ENCODE results near the gene CSNK2A1. TPM values are rescaled to one million over a fixed set of nuclear protein-coding genes. Genes with fewer than 3 reads are reported as not detected.
"Not testable (repeated sequence)": the region's sequence is repeated elsewhere in the genome, so short reads cannot be mapped to it uniquely, and the experiment has no call there.

The CSNK2A1 gene
- total RNA-seq, 2 experiments from 2014 or later = 180 to 202 TPM

DNA sequence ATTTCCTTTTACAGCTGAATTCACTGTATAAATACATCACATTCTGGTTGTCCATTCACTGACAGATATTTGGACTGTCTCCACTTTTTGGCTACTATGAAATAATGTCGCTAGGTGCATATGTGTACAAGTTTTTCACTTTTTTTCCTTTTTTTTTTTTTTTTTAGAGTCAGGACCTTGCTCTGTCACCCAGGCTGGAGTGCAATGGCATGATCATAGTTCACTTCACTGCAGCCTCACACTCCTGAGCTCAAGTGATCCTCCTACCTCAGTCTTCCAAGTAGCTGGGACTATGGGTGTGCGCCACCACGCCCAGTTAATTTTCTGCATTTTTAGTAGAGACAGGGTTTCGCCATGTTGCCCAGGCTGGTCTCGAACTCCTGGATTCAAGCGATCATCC lies 13.3 kb downstream of the CSNK2A1 start:
- no peak for DNase-seq
- Mint-ChIP-seq H3K36me3 (peaks cover 63% of the 10 kb centered on the region), H3K9me3 (peaks cover 21% of the 10 kb centered on the region), H3K4me1 (peaks cover 42% of the 10 kb centered on the region), H3K27ac (peak overlapping the region; percentile 89), H3K27me3 (no peaks in the 10 kb centered on the region), H3K4me3 (no peak overlapping the region)

DNA sequence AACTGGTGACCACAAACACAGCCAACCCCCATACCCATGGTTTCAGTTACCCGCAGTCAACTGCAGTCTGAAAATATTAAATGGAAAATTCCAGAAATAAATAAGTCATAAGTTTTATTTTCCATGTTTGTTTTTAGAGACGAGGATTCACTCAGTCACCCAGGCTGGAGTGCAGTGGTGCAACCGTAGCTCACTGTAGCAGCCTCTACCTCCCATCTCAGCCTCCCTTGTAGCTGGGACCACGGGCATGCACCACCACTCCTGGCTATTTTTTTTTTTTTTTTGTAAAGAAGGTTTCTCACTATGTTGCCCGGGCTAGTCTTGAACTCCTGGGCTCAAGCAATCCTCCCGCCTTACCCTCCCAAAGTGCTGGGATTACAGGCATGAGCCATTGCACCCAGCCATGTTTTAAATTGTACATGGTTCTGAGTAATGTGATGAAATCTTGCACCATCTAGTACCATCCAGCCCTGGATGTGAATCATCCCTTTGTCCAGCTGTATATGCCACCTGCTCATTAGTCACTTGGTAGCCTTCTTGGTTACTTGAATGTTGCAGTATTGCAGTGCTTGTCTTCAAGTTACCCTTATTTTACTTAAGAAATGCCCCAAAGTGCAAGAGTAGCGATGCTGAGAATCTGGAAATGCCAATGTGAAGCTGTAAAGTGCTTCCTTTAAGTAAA lies 14.5 kb downstream of the CSNK2A1 start:
- peaks cover 32% of the 10 kb centered on the region for H3K4me1 Mint-ChIP-seq
- H3K27me3 Mint-ChIP-seq = no peaks in the 10 kb centered on the region
- H3K9me3 Mint-ChIP-seq = peaks cover 21% of the 10 kb centered on the region
- H3K4me3 Mint-ChIP-seq = no peak overlapping the region
- DNase-seq = no peak
- peaks cover 64% of the 10 kb centered on the region for H3K36me3 Mint-ChIP-seq
- H3K27ac Mint-ChIP-seq = peak overlapping the region; percentile 89

DNA sequence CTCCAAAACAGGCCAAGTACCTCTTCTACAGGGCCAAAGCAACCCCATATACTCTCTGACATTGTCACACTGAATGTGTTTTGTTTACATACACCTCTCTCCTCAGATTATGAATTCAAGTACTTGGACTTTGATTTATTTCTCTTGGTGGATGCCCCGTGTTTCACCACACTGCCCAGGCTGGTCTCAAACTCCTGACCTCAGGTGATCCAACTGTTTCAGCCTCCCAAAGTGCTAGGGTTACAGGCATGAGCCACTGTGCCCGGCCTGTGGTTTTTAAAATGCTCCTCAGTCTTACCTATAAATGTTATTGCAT lies 16.1 kb downstream of the CSNK2A1 start:
- H3K4me1 Mint-ChIP-seq = peaks cover 24% of the 10 kb centered on the region
- no peak overlapping the region for H3K4me3 Mint-ChIP-seq
- H3K27me3 Mint-ChIP-seq = no peaks in the 10 kb centered on the region
- no peak overlapping the region for H3K27ac Mint-ChIP-seq
- no peak for DNase-seq
- peaks cover 71% of the 10 kb centered on the region for H3K36me3 Mint-ChIP-seq
- peaks cover 21% of the 10 kb centered on the region for H3K9me3 Mint-ChIP-seq

DNA sequence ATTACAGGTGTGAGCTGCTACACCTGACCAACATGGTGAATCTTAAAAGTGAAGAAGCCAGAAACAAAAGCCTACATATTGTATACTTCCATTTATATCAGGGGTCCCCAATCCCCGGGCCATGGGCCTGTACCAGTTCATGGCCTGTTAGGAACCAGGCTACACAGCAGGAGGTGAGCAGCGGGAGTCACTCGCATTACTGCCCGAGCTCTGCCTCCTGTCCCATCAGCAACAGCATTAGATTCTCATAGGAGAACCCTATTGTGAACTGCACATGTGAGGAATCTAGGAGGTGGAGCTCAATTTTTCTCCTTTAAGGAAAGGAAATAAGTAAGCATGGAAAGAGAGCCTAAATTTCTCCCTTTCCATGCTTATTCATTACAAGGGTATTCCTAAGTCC lies 21.7 kb downstream of the CSNK2A1 start:
- no peak overlapping the region for H3K4me3 Mint-ChIP-seq
- no peaks in the 10 kb centered on the region for H3K27me3 Mint-ChIP-seq
- no peak for DNase-seq
- peaks cover 12% of the 10 kb centered on the region for H3K4me1 Mint-ChIP-seq
- H3K27ac Mint-ChIP-seq = no peak overlapping the region
- H3K36me3 Mint-ChIP-seq = peaks cover 76% of the 10 kb centered on the region
- peaks cover 15% of the 10 kb centered on the region for H3K9me3 Mint-ChIP-seq

DNA sequence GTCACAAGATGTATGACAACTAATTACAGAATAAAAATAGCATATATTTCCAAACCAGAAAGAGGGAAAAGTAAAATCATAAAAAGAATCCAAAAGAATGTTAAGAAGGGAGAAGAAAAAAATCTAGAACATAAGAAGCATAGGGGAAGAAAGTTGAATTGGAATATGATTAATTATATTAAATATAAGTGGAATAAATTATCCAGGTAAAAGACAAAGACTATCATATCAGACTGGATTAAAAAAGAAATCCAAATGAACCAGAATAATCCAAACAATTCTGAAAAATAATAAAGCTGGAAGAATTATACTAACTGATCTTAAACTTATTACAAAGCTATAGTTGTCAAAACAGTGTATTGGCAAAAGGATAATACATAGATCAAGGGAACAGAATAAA lies 23.6 kb downstream of the CSNK2A1 start:
- Mint-ChIP-seq H3K9me3 (peaks cover 13% of the 10 kb centered on the region), H3K27me3 (no peaks in the 10 kb centered on the region), H3K36me3 (peaks cover 72% of the 10 kb centered on the region), H3K4me3 (no peak overlapping the region), H3K4me1 (peaks cover 24% of the 10 kb centered on the region), H3K27ac (no peak overlapping the region)
- no peak for DNase-seq

DNA sequence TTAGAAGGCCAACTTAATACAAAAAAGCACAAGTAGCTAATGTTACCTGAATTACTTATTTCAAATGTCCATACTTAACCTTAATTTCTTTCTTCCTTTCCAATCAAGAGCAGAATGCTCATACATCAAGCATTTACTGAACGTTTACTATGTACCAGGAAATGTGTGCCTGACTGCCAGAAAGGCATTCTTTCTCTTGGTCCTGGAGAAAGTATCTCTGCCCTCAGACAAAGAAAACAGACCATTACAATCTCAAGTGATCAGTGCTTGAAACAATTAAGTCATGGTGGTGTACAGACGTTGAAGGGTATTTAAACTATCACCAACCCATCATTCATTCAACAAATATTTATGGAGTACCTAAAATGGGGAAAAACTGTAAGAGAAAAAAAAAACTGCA lies 26.4 kb downstream of the CSNK2A1 start:
- Mint-ChIP-seq H3K27ac (no peak overlapping the region), H3K36me3 (peaks cover 55% of the 10 kb centered on the region), H3K27me3 (no peaks in the 10 kb centered on the region), H3K4me3 (no peak overlapping the region), H3K4me1 (peaks cover 41% of the 10 kb centered on the region), H3K9me3 (peaks cover 13% of the 10 kb centered on the region)
- no peak for DNase-seq

DNA sequence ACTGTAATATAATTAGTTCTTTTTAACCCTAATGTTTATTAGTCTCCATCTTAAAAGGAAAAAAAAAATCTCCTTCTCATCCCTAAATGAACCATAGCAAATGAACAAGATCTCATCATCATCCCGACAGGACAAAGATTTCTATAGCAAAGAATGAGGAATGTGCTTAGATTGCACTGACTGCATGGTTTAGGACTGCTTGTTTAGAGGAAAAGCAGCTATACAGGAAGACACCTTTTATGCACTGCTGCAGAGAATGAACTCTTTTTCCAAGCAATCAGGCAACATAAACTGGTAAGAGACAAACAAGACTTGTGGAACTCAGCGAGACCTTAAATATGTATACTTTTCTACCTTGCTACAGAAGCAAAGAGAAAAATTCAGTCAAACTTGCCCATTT lies 26.8 kb downstream of the CSNK2A1 start:
- H3K27me3 Mint-ChIP-seq = no peaks in the 10 kb centered on the region
- H3K36me3 Mint-ChIP-seq = peaks cover 51% of the 10 kb centered on the region
- peaks cover 43% of the 10 kb centered on the region for H3K4me1 Mint-ChIP-seq
- no peak overlapping the region for H3K27ac Mint-ChIP-seq
- H3K4me3 Mint-ChIP-seq = no peak overlapping the region
- H3K9me3 Mint-ChIP-seq = peaks cover 13% of the 10 kb centered on the region
- DNase-seq = no peak

DNA sequence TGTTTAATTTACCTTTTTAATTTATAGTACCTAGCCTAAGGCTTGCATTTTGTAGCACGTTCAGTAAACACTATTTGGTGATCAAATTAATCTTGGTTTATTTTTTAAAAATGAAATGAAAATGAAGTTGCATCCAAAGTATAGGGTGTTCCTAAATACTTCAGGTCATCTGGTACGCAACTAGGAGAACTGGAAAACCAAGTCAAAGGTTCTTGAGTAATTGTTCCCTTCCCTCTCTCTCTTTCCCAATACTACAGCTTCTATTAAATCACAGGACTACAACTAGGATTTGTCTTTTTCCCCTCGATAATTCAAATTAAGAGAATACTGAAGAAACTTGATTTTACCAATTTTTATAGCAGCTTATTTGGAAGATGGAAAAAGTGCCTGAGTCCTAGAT lies 27.9 kb downstream of the CSNK2A1 start:
- Mint-ChIP-seq H3K27ac (no peak overlapping the region), H3K27me3 (no peaks in the 10 kb centered on the region), H3K4me1 (peaks cover 48% of the 10 kb centered on the region), H3K4me3 (no peak overlapping the region), H3K36me3 (peaks cover 40% of the 10 kb centered on the region), H3K9me3 (peaks cover 7% of the 10 kb centered on the region)
- no peak for DNase-seq

DNA sequence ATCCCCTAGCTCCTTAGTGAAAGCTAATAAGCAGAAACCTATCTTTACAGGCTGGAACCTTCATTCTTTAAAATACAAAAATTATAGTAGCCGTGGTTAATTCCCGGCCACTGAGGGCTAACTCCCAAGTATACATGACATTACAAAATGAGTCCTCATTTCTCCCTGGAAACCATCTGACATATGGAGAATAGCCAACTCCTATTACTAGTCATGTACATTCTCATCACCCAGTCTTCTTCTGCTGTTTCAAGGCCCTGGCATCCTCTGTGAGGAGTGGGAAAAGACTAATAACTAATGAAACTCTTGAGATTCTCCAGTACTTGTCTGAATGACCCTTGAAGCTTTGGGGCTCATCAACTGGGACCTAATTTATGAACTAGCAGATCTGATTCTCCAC lies 30.2 kb downstream of the CSNK2A1 start:
- no peak overlapping the region for H3K27ac Mint-ChIP-seq
- no peaks in the 10 kb centered on the region for H3K27me3 Mint-ChIP-seq
- no peak for DNase-seq
- H3K4me3 Mint-ChIP-seq = no peak overlapping the region
- peaks cover 53% of the 10 kb centered on the region for H3K4me1 Mint-ChIP-seq
- peaks cover 29% of the 10 kb centered on the region for H3K36me3 Mint-ChIP-seq
- H3K9me3 Mint-ChIP-seq = no peaks in the 10 kb centered on the region

DNA sequence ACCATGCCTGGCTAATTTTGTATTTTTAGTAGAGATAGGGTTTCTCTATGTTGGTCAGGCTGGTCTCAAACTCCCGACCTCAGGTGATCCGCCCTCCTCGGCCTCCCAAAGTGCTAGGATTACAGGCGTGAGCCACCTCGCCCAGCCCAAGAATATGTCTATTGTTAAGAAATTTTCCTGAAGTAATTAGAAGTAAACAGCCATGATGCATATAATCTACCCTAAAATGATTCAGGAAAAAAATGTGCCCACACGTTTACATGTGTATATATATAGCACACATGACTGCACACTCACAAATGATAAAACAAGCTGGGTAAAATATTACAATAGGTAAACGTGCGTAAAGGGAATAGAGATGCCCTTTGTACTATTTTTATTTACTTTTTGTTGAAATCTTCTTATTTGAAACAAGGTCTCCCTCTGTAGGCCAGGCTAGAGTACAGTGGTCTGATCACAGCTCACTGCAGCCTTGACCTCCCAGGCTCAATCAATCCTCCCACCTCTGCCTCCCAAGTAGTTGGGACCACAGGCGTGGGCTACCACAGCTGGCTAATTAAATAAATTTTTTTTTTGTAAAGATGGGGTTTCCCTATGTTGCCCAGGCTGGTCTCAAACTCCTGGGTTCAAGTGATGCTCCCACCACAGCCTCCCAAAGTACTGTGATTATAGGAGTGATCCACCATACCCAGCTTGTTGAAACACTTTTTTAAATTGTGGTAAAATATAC lies 33.1 kb downstream of the CSNK2A1 start:
- H3K4me3 Mint-ChIP-seq, H3K9me3 Mint-ChIP-seq, H3K27ac Mint-ChIP-seq, DNase-seq, H3K27me3 Mint-ChIP-seq: not testable (repeated sequence)
- Mint-ChIP-seq H3K36me3 (peaks cover 22% of the 10 kb centered on the region), H3K4me1 (peaks cover 36% of the 10 kb centered on the region)

DNA sequence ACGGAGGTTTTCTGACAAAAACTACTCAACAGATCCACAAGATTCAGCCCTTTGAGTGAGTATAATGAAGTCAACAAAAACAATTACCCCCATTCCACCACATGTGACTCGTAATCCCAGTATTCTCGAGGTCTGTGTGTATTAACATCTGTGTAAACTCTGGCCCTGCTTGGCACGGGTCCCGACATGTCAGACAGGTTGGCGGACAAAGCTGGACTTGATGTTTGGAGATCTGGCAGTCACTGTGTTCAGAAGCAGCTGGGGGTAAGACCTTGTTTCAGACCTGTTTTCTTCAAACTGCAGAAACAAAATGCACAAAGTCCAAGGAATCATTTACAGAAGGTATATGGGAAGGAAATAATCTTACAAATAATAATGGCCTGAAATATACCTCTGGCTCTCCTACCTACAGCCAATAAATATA lies 35.2 kb downstream of the CSNK2A1 start:
- not testable (repeated sequence) for H3K27me3 Mint-ChIP-seq, H3K4me3 Mint-ChIP-seq, DNase-seq, H3K27ac Mint-ChIP-seq, H3K9me3 Mint-ChIP-seq
- Mint-ChIP-seq H3K36me3 (peaks cover 18% of the 10 kb centered on the region), H3K4me1 (peaks cover 20% of the 10 kb centered on the region)

DNA sequence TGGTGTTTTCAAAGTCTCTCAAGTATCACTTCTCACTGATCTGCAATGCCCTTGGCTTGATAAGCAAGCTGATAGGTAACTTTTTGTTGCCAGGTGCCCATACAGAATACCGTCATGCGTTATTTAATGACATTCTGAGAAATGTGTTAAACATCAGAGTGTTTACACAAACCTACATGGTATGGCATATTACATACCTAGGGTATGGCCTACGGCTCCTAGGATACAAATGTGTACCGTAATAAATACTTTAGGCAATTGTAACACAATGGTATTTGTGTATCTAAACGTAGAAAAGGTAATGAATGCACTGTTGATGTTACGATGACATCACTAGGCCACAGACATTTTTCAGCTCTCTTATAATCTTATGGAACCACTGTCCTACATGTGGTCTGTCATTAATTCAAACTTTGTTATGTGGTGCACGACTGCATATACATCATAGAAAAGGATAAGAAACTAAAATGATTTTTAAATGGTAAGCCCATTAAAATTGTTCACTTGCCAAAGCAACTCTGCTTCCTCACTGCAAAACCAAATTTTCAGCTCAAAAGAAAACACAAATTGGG lies 35.7 kb downstream of the CSNK2A1 start:
- Mint-ChIP-seq H3K4me1 (peaks cover 16% of the 10 kb centered on the region), H3K36me3 (peaks cover 23% of the 10 kb centered on the region), H3K27ac (no peak overlapping the region), H3K4me3 (no peak overlapping the region), H3K9me3 (no peaks in the 10 kb centered on the region), H3K27me3 (no peaks in the 10 kb centered on the region)
- no peak for DNase-seq

DNA sequence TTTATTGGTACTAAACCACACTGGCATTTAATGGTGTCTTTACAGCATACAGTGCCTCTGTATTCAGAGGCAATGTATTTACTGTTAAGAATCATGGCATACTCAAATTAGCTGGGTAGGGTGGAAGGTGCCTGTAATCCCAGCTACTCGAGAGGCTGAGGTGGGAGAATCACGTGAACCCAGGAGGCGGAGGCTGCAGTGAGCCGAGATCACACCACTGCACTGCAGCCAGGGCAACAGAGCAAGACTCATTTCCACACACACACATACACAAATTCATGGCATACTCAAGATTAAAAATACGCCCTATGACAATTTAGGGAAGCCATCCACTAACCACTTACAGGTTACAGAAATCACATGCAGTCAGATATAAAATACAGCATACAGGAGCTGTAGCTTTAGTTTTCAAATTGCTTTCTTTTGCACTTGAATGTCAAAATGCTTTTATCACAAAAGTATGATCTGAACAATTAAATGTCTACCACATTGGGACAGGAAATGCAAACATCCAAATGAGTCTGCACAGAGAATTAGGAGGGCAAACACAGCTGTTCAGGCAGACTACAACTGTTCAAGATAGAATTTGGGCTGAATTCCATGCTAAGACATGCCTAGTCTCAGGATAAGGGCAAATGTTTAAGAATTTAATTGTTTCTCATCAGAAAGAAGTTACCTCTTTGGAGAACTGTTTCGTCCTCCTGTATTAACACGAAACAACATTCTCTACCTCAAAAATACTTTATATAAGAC lies 36.4 kb downstream of the CSNK2A1 start:
- no peak for DNase-seq
- no peaks in the 10 kb centered on the region for H3K9me3 Mint-ChIP-seq
- H3K27ac Mint-ChIP-seq = no peak overlapping the region
- peaks cover 13% of the 10 kb centered on the region for H3K4me1 Mint-ChIP-seq
- H3K4me3 Mint-ChIP-seq = no peak overlapping the region
- peaks cover 28% of the 10 kb centered on the region for H3K36me3 Mint-ChIP-seq
- no peaks in the 10 kb centered on the region for H3K27me3 Mint-ChIP-seq

DNA sequence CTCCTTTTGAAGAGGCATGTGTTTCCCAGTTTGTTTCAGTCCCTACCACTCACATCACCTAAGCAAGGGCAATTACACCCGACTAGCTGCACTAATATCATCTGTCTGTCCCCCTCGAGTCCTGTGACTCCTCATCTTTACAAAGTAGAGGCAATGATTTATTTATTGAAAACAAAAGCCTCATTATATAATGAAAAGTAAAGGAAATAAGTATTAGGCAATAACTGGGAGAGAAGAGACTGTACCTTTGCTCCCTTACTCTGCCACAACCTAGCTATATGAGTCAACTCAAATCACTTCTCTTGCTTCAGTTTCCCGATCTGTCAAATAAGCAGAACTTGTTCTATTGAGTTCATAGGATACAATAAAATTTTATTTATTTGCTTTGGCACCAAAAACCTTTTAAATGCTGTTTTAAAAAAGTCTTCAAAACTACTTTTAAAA lies 38.9 kb downstream of the CSNK2A1 start:
- H3K27ac Mint-ChIP-seq = no peak overlapping the region
- no peak overlapping the region for H3K4me3 Mint-ChIP-seq
- H3K27me3 Mint-ChIP-seq = no peaks in the 10 kb centered on the region
- H3K36me3 Mint-ChIP-seq = peaks cover 26% of the 10 kb centered on the region
- peaks cover 5% of the 10 kb centered on the region for H3K4me1 Mint-ChIP-seq
- no peaks in the 10 kb centered on the region for H3K9me3 Mint-ChIP-seq
- DNase-seq = no peak

DNA sequence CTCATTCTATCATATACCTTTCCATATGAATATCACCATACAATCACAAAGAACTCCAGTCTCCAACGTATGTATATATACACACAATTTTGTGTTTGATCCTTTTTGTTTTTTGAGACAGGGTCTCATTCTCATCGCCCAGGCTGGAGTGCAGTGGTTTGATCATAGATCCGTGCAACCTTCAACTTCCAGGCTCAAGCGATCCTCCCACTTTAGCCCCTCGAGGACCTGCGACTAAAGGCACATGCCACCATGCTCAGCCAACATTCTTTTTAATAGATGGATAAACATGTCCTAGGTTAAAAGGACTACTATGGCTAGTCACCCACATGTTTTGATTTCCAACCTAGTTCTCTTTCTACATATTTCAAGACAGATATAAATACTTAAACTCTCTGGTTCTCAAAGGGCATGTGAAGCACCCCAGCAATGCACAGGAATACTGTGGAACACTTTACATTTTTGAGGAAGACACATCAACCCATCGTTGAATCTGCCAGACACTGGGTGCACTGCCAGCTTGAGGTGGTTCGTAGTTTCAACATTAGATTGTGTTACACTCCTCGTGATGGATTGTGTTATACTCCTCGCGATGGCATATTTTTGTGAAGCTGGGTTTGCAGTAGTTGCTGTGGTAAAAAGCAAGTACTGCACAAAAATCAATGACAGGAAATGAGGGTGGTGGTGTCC lies 40.4 kb downstream of the CSNK2A1 start:
- Mint-ChIP-seq H3K9me3 (no peaks in the 10 kb centered on the region), H3K27ac (no peak overlapping the region), H3K27me3 (no peaks in the 10 kb centered on the region), H3K4me1 (peaks cover 3% of the 10 kb centered on the region), H3K36me3 (peaks cover 24% of the 10 kb centered on the region), H3K4me3 (no peak overlapping the region)
- no peak for DNase-seq
